Measurements from ENCODE around the gene RNF167.

RNF167 gene

GRCh38 chr17:4939796-4940554 lies at the start of gene RNF167, which contains the start of gene SLC25A11:
Gene RNF167, plus strand, starts transcription at chr17:4940268. Its CDS starts 642 bp downstream, at chr17:4940910.
Gene SLC25A11, minus strand, starts transcription at chr17:4940046. Its CDS starts 136 bp downstream, at chr17:4939910.
- DNase-seq (ENCODE audit: low read depth, low spot score) = peak; percentile 99

- DNase-seq (ENCODE audit: low read depth, low spot score) = no peak
Observed at GRCh38 chr17:4891411-4892410, 48.4 kb upstream of the RNF167 start.

DNA sequence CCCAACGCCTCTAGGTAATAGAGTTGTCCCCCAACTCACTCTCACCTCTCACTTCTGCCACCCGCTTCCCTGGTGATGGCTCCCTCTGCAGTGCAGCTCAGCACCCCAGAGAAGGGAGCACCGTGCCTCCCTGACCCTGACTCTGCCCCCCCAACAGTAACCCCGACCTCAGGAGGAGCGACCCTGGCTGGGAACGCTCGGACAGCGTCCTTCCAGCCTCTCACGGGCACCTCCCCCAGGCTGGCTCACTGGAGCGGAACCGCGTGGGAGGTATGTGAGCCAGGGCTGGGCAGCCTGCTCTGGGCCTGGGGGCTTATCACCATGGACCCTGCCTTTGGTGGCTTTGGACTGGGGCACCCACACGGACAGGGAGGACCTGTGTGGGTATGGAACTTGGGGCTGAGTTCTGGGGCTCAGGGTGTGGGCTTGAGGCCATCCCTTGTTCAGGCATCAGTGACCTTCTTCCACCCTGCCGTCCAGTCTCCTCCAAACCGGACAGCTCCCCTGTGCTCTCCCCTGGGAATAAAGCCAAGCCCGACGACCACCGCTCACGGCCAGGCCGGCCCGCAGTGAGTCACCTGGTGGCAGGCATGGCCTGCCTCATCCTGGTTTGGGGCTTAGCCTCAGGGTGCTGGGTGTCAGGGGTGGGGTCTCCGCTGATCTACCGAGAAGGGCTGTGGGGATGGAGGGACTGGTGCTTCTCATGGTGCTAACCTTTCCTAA lies 47.4 kb upstream of the RNF167 start:
- DNase-seq (ENCODE audit: low read depth, low spot score) = no peak

GRCh38 chr17:4893272-4893671 lies 46.8 kb upstream of the RNF167 start:
- DNase-seq (ENCODE audit: low read depth, low spot score) = no peak

GRCh38 chr17:4893721-4894560 lies 46.1 kb upstream of the RNF167 start:
- DNase-seq (ENCODE audit: low read depth, low spot score) = no peak

GRCh38 chr17:4895121-4895520 lies 44.9 kb upstream of the RNF167 start:
- DNase-seq (ENCODE audit: low read depth, low spot score) = no peak

- no peak for DNase-seq (ENCODE audit: low read depth, low spot score)
Observed at GRCh38 chr17:4895657-4896331, 44.3 kb upstream of the RNF167 start.

- DNase-seq (ENCODE audit: low read depth, low spot score) = no peak
Observed at GRCh38 chr17:4896332-4897197, 43.5 kb upstream of the RNF167 start.

DNA sequence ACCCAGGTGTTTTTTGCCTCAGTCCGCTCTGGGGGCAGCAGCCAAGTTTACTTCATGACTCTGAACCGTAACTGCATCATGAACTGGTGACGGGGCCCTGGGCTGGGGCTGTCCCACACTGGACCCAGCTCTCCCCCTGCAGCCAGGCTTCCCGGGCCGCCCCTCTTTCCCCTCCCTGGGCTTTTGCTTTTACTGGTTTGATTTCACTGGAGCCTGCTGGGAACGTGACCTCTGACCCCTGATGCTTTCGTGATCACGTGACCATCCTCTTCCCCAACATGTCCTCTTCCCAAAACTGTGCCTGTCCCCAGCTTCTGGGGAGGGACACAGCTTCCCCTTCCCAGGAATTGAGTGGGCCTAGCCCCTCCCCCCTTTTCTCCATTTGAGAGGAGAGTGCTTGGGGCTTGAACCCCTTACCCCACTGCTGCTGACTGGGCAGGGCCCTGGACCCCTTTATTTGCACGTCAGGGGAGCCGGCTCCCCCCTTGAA lies 42.8 kb upstream of the RNF167 start:
- DNase-seq (ENCODE audit: low read depth, low spot score) = no peak

DNA sequence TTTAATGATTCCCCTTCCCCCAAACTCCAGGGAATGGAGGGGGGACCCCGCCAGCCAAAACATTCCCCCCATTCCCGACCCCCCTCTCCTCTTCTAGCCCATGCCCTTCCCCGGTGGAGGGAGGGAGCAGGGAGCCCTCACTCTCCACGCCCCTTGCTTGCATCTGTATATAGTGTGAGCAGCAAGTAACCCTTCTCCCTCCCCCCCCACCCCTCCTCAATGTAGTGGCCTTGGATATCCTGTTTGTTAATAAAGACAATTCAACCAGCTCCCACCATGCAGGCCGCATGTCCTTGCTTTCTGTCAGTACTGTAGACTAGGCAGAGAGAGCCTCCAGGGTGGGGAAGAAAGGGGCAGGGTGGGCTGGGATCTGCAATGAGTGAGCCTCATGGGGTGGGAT lies 42.3 kb upstream of the RNF167 start:
- DNase-seq (ENCODE audit: low read depth, low spot score) = no peak

DNA sequence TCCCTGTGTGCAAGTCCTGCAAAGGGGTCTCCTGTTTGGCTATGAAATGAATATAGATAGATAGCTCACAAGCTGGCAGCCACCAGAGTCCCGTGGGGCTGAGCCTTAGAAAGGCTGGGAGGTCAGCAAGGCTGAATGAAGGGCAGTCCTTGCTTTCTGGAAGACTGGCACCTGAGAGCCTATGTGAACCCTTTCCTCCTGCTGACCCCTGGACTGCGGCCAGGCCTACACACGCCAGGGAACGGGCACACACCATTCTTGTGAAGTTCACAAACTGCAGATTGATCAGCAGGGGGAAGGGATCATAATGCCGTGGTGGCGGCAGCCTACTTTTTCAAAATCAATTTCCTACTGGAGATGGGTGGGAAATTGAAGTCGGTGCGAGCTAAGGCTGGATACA lies 41.7 kb upstream of the RNF167 start:
- no peak for DNase-seq (ENCODE audit: low read depth, low spot score)

DNA sequence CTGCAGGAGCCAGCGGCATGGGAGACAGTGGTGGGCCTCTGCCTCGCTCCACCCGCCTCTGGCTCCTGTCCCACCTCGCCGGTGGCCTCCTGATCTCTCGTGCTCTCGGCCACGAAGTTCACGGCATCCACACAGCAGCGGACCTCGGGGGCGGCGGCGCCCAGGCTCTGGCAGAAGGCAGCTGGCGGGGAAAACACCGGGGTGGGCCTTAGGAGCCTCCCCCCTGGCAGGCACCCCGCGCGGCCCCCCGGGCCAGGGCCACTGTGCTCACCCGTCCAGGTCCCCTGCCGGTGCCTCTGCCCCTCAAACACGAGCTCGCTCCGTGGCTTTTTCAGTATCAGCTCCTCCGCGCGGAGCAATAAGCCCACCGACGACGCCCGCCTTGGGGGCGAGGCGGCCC lies 41.1 kb upstream of the RNF167 start:
- DNase-seq (ENCODE audit: low read depth, low spot score) = no peak

GRCh38 chr17:4899341-4900230 lies 40.5 kb upstream of the RNF167 start, which contains the start of gene C17orf107:
Gene C17orf107, plus strand, starts transcription at chr17:4899536. Its CDS starts 227 bp downstream, at chr17:4899763.
- peak; percentile 8 for DNase-seq (ENCODE audit: low read depth, low spot score)

GRCh38 chr17:4900231-4901107 lies 39.6 kb upstream of the RNF167 start:
- no peak for DNase-seq (ENCODE audit: low read depth, low spot score)

- no peak for DNase-seq (ENCODE audit: low read depth, low spot score)
Observed at GRCh38 chr17:4901108-4901647, 38.9 kb upstream of the RNF167 start.

GRCh38 chr17:4901648-4902344 lies 38.3 kb upstream of the RNF167 start:
- no peak for DNase-seq (ENCODE audit: low read depth, low spot score)
